ENCODE data around the gene IFIT3.
"Not testable (repeated sequence)": the region's sequence is repeated elsewhere in the genome, so short reads cannot be mapped to it uniquely, and the experiment has no call there.

- TF ChIP-seq, protein P1, sequence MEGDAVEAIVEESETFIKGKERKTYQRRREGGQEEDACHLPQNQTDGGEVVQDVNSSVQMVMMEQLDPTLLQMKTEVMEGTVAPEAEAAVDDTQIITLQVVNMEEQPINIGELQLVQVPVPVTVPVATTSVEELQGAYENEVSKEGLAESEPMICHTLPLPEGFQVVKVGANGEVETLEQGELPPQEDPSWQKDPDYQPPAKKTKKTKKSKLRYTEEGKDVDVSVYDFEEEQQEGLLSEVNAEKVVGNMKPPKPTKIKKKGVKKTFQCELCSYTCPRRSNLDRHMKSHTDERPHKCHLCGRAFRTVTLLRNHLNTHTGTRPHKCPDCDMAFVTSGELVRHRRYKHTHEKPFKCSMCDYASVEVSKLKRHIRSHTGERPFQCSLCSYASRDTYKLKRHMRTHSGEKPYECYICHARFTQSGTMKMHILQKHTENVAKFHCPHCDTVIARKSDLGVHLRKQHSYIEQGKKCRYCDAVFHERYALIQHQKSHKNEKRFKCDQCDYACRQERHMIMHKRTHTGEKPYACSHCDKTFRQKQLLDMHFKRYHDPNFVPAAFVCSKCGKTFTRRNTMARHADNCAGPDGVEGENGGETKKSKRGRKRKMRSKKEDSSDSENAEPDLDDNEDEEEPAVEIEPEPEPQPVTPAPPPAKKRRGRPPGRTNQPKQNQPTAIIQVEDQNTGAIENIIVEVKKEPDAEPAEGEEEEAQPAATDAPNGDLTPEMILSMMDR (IDR thresholded peaks at IDR 0.05) = not testable (repeated sequence)
- not testable (repeated sequence) for TF ChIP-seq POLR2A (IDR thresholded peaks at IDR 0.05)
These were observed 2.2 kb downstream of the IFIT3 start for GRCh38 chr10:89330014-89330413.
